GM12864 (cell line): ENCODE results near the gene CES5A.
"Not testable (repeated sequence)": the region's sequence is repeated elsewhere in the genome, so short reads cannot be mapped to it uniquely, and the experiment has no call there.

Source experiments
- DNase-seq: peaks from one replicate; pipeline ENCODE4 v3.0.0-alpha.2; 2011; ENCODE audit warnings: low read depth
- H3K4me3 ChIP-seq: 2 replicates; pipeline ENCODE4 v1.5.1; 2011; ENCODE audit warnings: mild to moderate bottlenecking, low read depth, low read length, control low read depth
- CTCF ChIP-seq: IDR thresholded peaks from 2 replicates; pipeline ENCODE4 v1.5.1; 2011; ENCODE audit warnings: low read depth, mild to moderate bottlenecking, moderate library complexity, low read length, control low read depth, inconsistent platforms; ENCODE audit errors: missing control alignments

CES5A gene

DNA sequence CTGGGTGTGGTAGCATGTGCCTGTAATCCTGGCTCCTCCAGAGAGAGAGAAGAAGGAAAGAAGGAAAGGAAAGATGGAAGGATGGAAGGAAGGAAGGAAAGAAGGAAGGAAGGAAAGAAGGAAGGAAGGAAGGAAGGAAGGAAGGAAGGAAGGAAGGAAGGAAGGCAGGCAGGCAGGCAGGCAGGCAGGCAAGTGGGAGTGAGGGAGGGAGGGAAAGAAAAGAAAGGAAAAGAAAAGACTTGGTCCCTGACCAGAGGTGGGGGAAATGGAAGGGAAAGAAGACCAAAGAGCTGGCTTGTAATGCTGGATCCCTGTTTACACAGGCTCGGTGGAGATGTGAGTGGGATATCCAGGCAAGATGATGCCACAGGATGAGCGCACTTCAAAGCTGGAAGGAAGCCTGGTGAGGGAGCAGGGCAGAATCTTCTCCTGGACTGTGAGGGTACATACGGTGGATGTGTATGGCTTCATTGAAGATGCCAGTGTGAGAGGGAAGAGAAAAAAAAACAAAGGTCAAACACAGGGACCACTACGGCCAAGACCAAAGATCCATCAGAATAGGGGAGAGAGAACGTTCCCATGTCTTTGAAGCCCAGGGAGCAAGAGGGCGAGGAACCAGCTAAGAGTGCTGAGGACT lies 44.4 kb downstream of the CES5A start:
- no peak for TF ChIP-seq CTCF
- no peak overlapping the region for H3K4me3 ChIP-seq
- DNase-seq = no peak

- H3K4me3 ChIP-seq, DNase-seq: not testable (repeated sequence)
Observed at GRCh38 chr16:55829232-55829631, 45.9 kb downstream of the CES5A start.

- TF ChIP-seq CTCF = no peak
- no peak for DNase-seq
- no peak overlapping the region for H3K4me3 ChIP-seq
Observed at GRCh38 chr16:55828680-55829079, 46.5 kb downstream of the CES5A start.

GRCh38 chr16:55825115-55825728 lies 50.0 kb downstream of the CES5A start:
- no peak for DNase-seq
- TF ChIP-seq CTCF = no peak
- no peak overlapping the region for H3K4me3 ChIP-seq

DNA sequence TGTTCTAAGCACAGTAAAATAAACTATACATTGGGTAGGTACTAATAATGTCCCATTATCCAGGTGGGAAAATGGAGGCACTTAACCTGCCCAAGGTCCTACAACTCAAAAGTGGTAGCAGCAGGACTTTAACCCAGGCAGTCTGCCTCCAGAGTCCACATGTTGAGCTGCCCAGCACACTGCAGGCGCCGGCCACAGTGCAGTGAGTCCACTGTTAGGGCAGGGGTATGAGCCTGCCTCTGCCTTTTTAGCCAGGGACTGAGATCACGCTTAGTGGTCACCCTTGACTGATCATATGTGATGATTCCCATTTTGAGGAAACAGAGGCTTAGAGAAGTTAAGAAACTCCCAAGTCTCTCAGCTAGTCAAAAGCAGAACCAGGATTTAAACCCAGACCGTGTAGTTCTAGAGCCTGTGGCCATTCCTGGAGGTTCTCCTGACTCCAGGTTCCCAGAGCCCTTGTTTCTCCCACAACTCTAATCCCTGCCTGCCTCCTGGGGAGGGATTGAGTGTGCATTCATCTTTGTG lies 50.6 kb downstream of the CES5A start:
- no peak overlapping the region for H3K4me3 ChIP-seq
- DNase-seq = no peak
- no peak for TF ChIP-seq CTCF

DNA sequence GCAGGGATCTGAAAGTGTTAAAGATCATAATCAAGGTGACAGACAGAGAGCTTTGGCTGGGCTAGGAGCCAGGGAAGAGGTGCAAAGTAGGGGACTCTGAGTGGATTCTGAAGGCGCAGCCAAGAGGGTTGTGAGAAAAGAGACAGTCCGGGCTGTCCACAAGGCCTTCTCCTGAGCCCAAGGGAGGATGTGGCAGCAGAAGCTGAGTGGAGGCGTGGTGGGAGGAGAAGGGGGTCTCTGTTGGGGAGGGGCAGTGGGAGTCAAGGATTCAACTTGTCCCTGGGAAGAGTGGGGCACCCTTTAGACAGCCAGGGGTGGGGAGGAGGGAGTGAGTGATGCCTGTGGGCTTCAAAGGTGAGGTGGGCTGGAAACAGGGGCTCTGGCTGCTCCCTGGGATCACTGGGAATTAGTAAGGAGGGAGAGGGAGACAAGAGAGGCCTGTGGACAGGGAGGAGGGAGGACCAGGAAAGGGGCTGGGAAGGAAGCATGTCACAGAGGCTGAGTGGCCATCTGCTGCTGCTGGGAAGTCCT lies 52.8 kb downstream of the CES5A start:
- no peak overlapping the region for H3K4me3 ChIP-seq
- no peak for DNase-seq
- no peak for TF ChIP-seq CTCF

- no peak overlapping the region for H3K4me3 ChIP-seq
- TF ChIP-seq CTCF = no peak
- DNase-seq = no peak
Observed at GRCh38 chr16:55821210-55821609, 54.0 kb downstream of the CES5A start.
